Epithelial cell of proximal tubule (primary cell): ENCODE measurements around the gene C15orf40. TPM values are rescaled to one million over a fixed set of nuclear protein-coding genes. Genes with fewer than 3 reads are reported as not detected.
"Not testable (repeated sequence)": the region's sequence is repeated elsewhere in the genome, so short reads cannot be mapped to it uniquely, and the experiment has no call there.

Source experiments
- DNase-seq: peaks from one replicate; pipeline ENCODE4 v3.0.0-alpha.2; 2011; ENCODE audit warnings: low read depth
- H3K4me3 ChIP-seq: 2 replicates; pipeline ENCODE4 v1.5.1; 2011; ENCODE audit warnings: low read depth, mild to moderate bottlenecking, low read length
- CTCF ChIP-seq: conservative IDR thresholded peaks from 2 replicates; pipeline ENCODE4 v1.5.1; 2012; ENCODE audit warnings: low read depth, mild to moderate bottlenecking, low read length
- total RNA-seq: library from RNA; depleted of rRNA; stranded (reverse); fragments of >200 nt; gene quantifications from 2 replicates; pipeline ENCODE4 v1.2.3, GENCODE V29; 2015

C15orf40 gene
- total RNA-seq, 1 donor from 2014 or later, result 19.2 TPM

- DNase-seq, result no peak
- H3K4me3 ChIP-seq, result no peak overlapping the region
- no peak for TF ChIP-seq CTCF
Observed at GRCh38 chr15:83039206-83039605, 27.8 kb upstream of the C15orf40 start.

- TF ChIP-seq CTCF, result no peak
- DNase-seq, result no peak
Observed at GRCh38 chr15:83036253-83036652, 24.8 kb upstream of the C15orf40 start.

GRCh38 chr15:83031234-83031633, 19.8 kb upstream of the C15orf40 start:
- not testable (repeated sequence) for H3K4me3 ChIP-seq, DNase-seq

More at GRCh38 chr15:83036253-83036652, 24.8 kb upstream of the C15orf40 start:
- H3K4me3 ChIP-seq, result no peak overlapping the region

GRCh38 chr15:83030021-83030420, 18.6 kb upstream of the C15orf40 start:
- no peak overlapping the region for H3K4me3 ChIP-seq
- no peak for DNase-seq
- no peak for TF ChIP-seq CTCF

- peak; percentile 18 for DNase-seq
- no peak for TF ChIP-seq CTCF
- H3K4me3 ChIP-seq, result no peak overlapping the region
Observed at GRCh38 chr15:83018436-83018835, 7.0 kb upstream of the C15orf40 start.

GRCh38 chr15:83016906-83017305, 5.5 kb upstream of the C15orf40 start:
- H3K4me3 ChIP-seq, result no peak overlapping the region
- no peak for DNase-seq
- TF ChIP-seq CTCF, result no peak

GRCh38 chr15:83015361-83015760, 3.9 kb upstream of the C15orf40 start:
- TF ChIP-seq CTCF, result no peak
- H3K4me3 ChIP-seq, result no peak overlapping the region
- DNase-seq, result no peak
